ENCODE measurements around the gene FLACC1. TPM values are rescaled to one million over a fixed set of nuclear protein-coding genes. Genes with fewer than 3 reads are reported as not detected.

The FLACC1 gene
- total RNA-seq, 1 experiment from 2014 or later: 1.1 TPM

GRCh38 chr2:201256082-201256481 lies 101.1 kb downstream of the FLACC1 start:
- intact Hi-C loops (cut with micrococcal nuclease): no loop called here
- ChIA-PET CTCF (interaction anchor here (0.7 to 1.5 kb wide), 4 partner anchors 19 to 109 kb away, joined by 3 to 6 read pairs (median 4); no protein-coding TSS in a partner anchor), POLR2A (interaction anchor here (1.1 kb wide), 1 partner anchor 523 kb away, joined by 4 read pairs; no protein-coding TSS in a partner anchor)
- no peak overlapping the region for H3K4me3 Mint-ChIP-seq (ENCODE audit: unreplicated experiment)
- H3K36me3 Mint-ChIP-seq (ENCODE audit: insufficient read depth, unreplicated experiment): peaks cover 6% of the 10 kb centered on the region
- no peaks in the 10 kb centered on the region for H3K27me3 Mint-ChIP-seq (ENCODE audit: insufficient read depth, unreplicated experiment)
- DNase-seq (ENCODE audit: unreplicated experiment): no peak
- BruUV-seq (replicated peaks): no TSS peak
- TF ChIP-seq CTCF (IDR thresholded peaks at IDR 0.05; ENCODE audit: unreplicated experiment): no peak
- H3K27ac Mint-ChIP-seq (ENCODE audit: low read depth, unreplicated experiment): no peak overlapping the region
- H3K9me3 Mint-ChIP-seq (ENCODE audit: unreplicated experiment): no peaks in the 10 kb centered on the region
- H3K4me1 Mint-ChIP-seq (ENCODE audit: insufficient read depth, unreplicated experiment): peaks cover 6% of the 10 kb centered on the region

GRCh38 chr2:201255408-201256033 lies 101.6 kb downstream of the FLACC1 start:
- POLR2A ChIA-PET: interaction anchor here (2.0 kb wide), 1 partner anchor 22 kb away, joined by 6 read pairs; no protein-coding TSS in a partner anchor
- BruUV-seq (replicated peaks): no TSS peak
- intact Hi-C loops (cut with micrococcal nuclease): no loop called here
- H3K4me3 Mint-ChIP-seq (ENCODE audit: unreplicated experiment): no peak overlapping the region
- CTCF ChIA-PET: interaction anchor here (1.2 to 1.3 kb wide), 2 partner anchors 18 to 23 kb away, joined by 4 read pairs; no protein-coding TSS in a partner anchor
- peaks cover 5% of the 10 kb centered on the region for H3K4me1 Mint-ChIP-seq (ENCODE audit: insufficient read depth, unreplicated experiment)
- no peaks in the 10 kb centered on the region for H3K9me3 Mint-ChIP-seq (ENCODE audit: unreplicated experiment)
- no peaks in the 10 kb centered on the region for H3K27me3 Mint-ChIP-seq (ENCODE audit: insufficient read depth, unreplicated experiment)
- TF ChIP-seq CTCF (IDR thresholded peaks at IDR 0.05; ENCODE audit: unreplicated experiment): no peak
- peaks cover 6% of the 10 kb centered on the region for H3K36me3 Mint-ChIP-seq (ENCODE audit: insufficient read depth, unreplicated experiment)
- H3K27ac Mint-ChIP-seq (ENCODE audit: low read depth, unreplicated experiment): peak overlapping the region; percentile 12
- no peak for DNase-seq (ENCODE audit: unreplicated experiment)

- no peaks in the 10 kb centered on the region for H3K9me3 Mint-ChIP-seq (ENCODE audit: unreplicated experiment)
- intact Hi-C loops (cut with micrococcal nuclease): no loop called here
Measured at GRCh38 chr2:201254081-201254730, 102.9 kb downstream of the FLACC1 start.

More at GRCh38 chr2:201254081-201254730, 102.9 kb downstream of the FLACC1 start:
- Mint-ChIP-seq H3K4me1 (ENCODE audit: insufficient read depth, unreplicated experiment) (no peaks in the 10 kb centered on the region), H3K4me3 (ENCODE audit: unreplicated experiment) (no peak overlapping the region), H3K27ac (ENCODE audit: low read depth, unreplicated experiment) (peak overlapping the region; percentile 12), H3K27me3 (ENCODE audit: insufficient read depth, unreplicated experiment) (no peaks in the 10 kb centered on the region), H3K36me3 (ENCODE audit: insufficient read depth, unreplicated experiment) (peaks cover 6% of the 10 kb centered on the region)
- no TSS peak for BruUV-seq (replicated peaks)
- POLR2A ChIA-PET: interaction anchor here (0.6 to 2.0 kb wide), 2 partner anchors 21 to 44 kb away, joined by 3 to 6 read pairs; no protein-coding TSS in a partner anchor
- CTCF ChIA-PET: interaction anchor here (0.6 to 1.2 kb wide), 8 partner anchors 9 to 695 kb away, joined by 3 to 4 read pairs (median 3); no protein-coding TSS in a partner anchor
- peak; percentile 76 for DNase-seq (ENCODE audit: unreplicated experiment)
- TF ChIP-seq CTCF (IDR thresholded peaks at IDR 0.05; ENCODE audit: unreplicated experiment): no peak

Data from MCF 10A (cell line).